Cardiac fibroblast (primary cell): ENCODE data around the gene ELFN1.

Experiments used
- DNase-seq, 2 donors: peaks; one replicate each; pipeline versions ENCODE4 v3.0.0 to v3.0.0-alpha.2; 2010; ENCODE audit warnings: low read depth in 2 of 2
- H3K4me3 ChIP-seq, 2 donors: replicated peaks in 1 of 2; 1 replicate in 1 of 2; 2 replicates in 1 of 2; pipeline ENCODE4 v1.5.1; 2011; ENCODE audit warnings: low read depth in 2 of 2, low read length in 2 of 2, mild to moderate bottlenecking in 2 of 2, moderate library complexity in 1 of 2
- CTCF ChIP-seq: IDR thresholded peaks from one replicate; pipeline ENCODE4 v1.5.1; 2011; ENCODE audit warnings: low read depth, mild to moderate bottlenecking, low read length, inconsistent platforms

Gene ELFN1

GRCh38 chr7:1675673-1676549 is 5.8 kb downstream of the ELFN1 start:
- DNase-seq = no peak
- TF ChIP-seq CTCF = no peak

GRCh38 chr7:1676550-1677078 is 6.5 kb downstream of the ELFN1 start:
- TF ChIP-seq CTCF = no peak
- no peak for DNase-seq

More at GRCh38 chr7:1675673-1676549, 5.8 kb downstream of the ELFN1 start:
- H3K4me3 ChIP-seq = no peak overlapping the region

GRCh38 chr7:1677206-1678080 is 7.4 kb downstream of the ELFN1 start:
- TF ChIP-seq CTCF = no peak
- no peak for DNase-seq
- H3K4me3 ChIP-seq = no peak overlapping the region

More at GRCh38 chr7:1676550-1677078, 6.5 kb downstream of the ELFN1 start:
- H3K4me3 ChIP-seq = no peak overlapping the region

GRCh38 chr7:1678081-1678543 is 8.0 kb downstream of the ELFN1 start:
- H3K4me3 ChIP-seq = no peak overlapping the region

GRCh38 chr7:1678571-1679325 is 8.7 kb downstream of the ELFN1 start:
- no peak overlapping the region for H3K4me3 ChIP-seq
- no peak for TF ChIP-seq CTCF
- no peak for DNase-seq

More at GRCh38 chr7:1678081-1678543, 8.0 kb downstream of the ELFN1 start:
- no peak for DNase-seq
- no peak for TF ChIP-seq CTCF

- TF ChIP-seq CTCF = no peak
- H3K4me3 ChIP-seq = no peak overlapping the region
- no peak for DNase-seq
These were observed 9.4 kb downstream of the ELFN1 start for GRCh38 chr7:1679326-1679965.
